HEK293 (cell line): ENCODE results near the gene ERP44.

Experiments used
- CTCF ChIA-PET: fragments of 350-600 bp; formaldehyde crosslinking; extraction: SDS; loops from one replicate; lab custom pipeline; 2021; ENCODE audit warnings: antibody characterized with exemption; lab: Yijun Ruan, JAX
- POLR2A ChIA-PET: fragments of 300-600 bp; formaldehyde crosslinking; extraction: SDS; loops from one replicate; lab custom pipeline; 2020; ENCODE audit warnings: antibody characterized with exemption, inconsistent platforms; lab: Yijun Ruan, JAX
- H3K27ac ChIP-seq: fragments of 200-500 bp; sonication (Bioruptor generic); 2 replicates; pipeline ENCODE4 v1.5.1; 2014; ENCODE audit warnings: low read depth, low read length, control low read depth, inconsistent platforms; ENCODE audit errors: extremely low read depth
- H3K36me3 ChIP-seq, 2 experiments: fragments of 200-500 bp in 1 of 2; sonication (Bioruptor generic) in 1 of 2; 1 replicate in 1 of 2; 2 replicates in 1 of 2; pipeline ENCODE4 v1.5.1; 2014 to 2017; ENCODE audit warnings: inconsistent platforms in 2 of 2, low read length in 2 of 2; ENCODE audit not compliant: control insufficient read depth in 2 of 2, insufficient read depth in 1 of 2
- H3K4me1 ChIP-seq: fragments of 200-500 bp; sonication (Bioruptor generic); 2 replicates; pipeline ENCODE4 v1.5.1; 2014; ENCODE audit warnings: mild to moderate bottlenecking, low read length, inconsistent platforms; ENCODE audit not compliant: control insufficient read depth, insufficient read depth
- H3K4me3 ChIP-seq: 2 replicates; pipeline ENCODE4 v1.5.1; 2011; ENCODE audit warnings: low read depth, mild to moderate bottlenecking, control low read depth, low read length, moderate library complexity
- H3K9me3 ChIP-seq: fragments of 200-500 bp; sonication (Bioruptor generic); 2 replicates; pipeline ENCODE4 v1.5.1; 2014; ENCODE audit warnings: low read depth, low read length, inconsistent platforms; ENCODE audit not compliant: control insufficient read depth, insufficient read depth
- GFI1B ChIP-seq: fragments of 450-650 bp; formaldehyde crosslinking; IDR thresholded peaks from 2 replicates; pipeline ENCODE4 v1.5.1; 2016; ENCODE audit warnings: missing biosample characterization, missing genetic modification characterization
- IKZF3 ChIP-seq: fragments of 450-650 bp; IDR thresholded peaks from 2 replicates; pipeline ENCODE4 v1.5.0; 2018; ENCODE audit warnings: missing biosample characterization, mild to moderate bottlenecking, missing genetic modification characterization, moderate library complexity
- ZBTB1 ChIP-seq: fragments of 450-650 bp; formaldehyde crosslinking; IDR thresholded peaks from 2 replicates; pipeline ENCODE4 v1.5.1; 2016; ENCODE audit warnings: missing biosample characterization, missing genetic modification characterization
- ZBTB48 ChIP-seq: fragments of 450-650 bp; formaldehyde crosslinking; IDR thresholded peaks from 2 replicates; pipeline ENCODE4 v1.5.1; 2016; ENCODE audit warnings: missing biosample characterization, missing genetic modification characterization
- ZFHX2 ChIP-seq: fragments of 450-650 bp; formaldehyde crosslinking; conservative IDR thresholded peaks from 2 replicates; pipeline ENCODE4 v1.5.1; 2016; ENCODE audit warnings: missing biosample characterization, missing genetic modification characterization
- ZFP3 ChIP-seq: fragments of 450-650 bp; formaldehyde crosslinking; IDR thresholded peaks from 2 replicates; pipeline ENCODE4 v1.5.1; 2016; ENCODE audit warnings: low read depth, missing biosample characterization, missing genetic modification characterization
- ZFP69B ChIP-seq: fragments of 450-650 bp; formaldehyde crosslinking; IDR thresholded peaks from 2 replicates; pipeline ENCODE4 v1.5.1; 2016; ENCODE audit warnings: missing biosample characterization, missing genetic modification characterization
- ZNF10 ChIP-seq: fragments of 450-650 bp; formaldehyde crosslinking; IDR thresholded peaks from 2 replicates; pipeline ENCODE4 v1.5.1; 2017; ENCODE audit warnings: missing biosample characterization, missing genetic modification characterization
- ZNF132 ChIP-seq: fragments of 450-650 bp; formaldehyde crosslinking; IDR thresholded peaks from 2 replicates; pipeline ENCODE4 v1.5.1; 2017; ENCODE audit warnings: missing biosample characterization, missing genetic modification characterization, borderline replicate concordance
- ZNF146 ChIP-seq: fragments of 450-650 bp; formaldehyde crosslinking; IDR thresholded peaks from 2 replicates; pipeline ENCODE4 v1.5.1; 2016; ENCODE audit warnings: missing biosample characterization, missing genetic modification characterization
- ZNF280C ChIP-seq: fragments of 450-650 bp; formaldehyde crosslinking; IDR thresholded peaks from 2 replicates; pipeline ENCODE4 v1.5.1; 2016; ENCODE audit warnings: missing biosample characterization, missing genetic modification characterization
- ZNF335 ChIP-seq: fragments of 450-650 bp; formaldehyde crosslinking; conservative IDR thresholded peaks from 2 replicates; pipeline ENCODE4 v1.5.1; 2016; ENCODE audit warnings: missing biosample characterization, missing genetic modification characterization
- ZNF362 ChIP-seq: fragments of 450-650 bp; formaldehyde crosslinking; IDR thresholded peaks from 2 replicates; pipeline ENCODE4 v1.5.1; 2016; ENCODE audit warnings: missing biosample characterization, missing genetic modification characterization
- ZNF529 ChIP-seq: fragments of 450-650 bp; formaldehyde crosslinking; IDR thresholded peaks from 2 replicates; pipeline ENCODE4 v1.5.1; 2017; ENCODE audit warnings: missing genetic modification characterization, missing biosample characterization; ENCODE audit not compliant: insufficient replicate concordance
- ZNF548 ChIP-seq: fragments of 450-650 bp; formaldehyde crosslinking; IDR thresholded peaks from 2 replicates; pipeline ENCODE4 v1.5.1; 2016; ENCODE audit warnings: missing biosample characterization, missing genetic modification characterization
- ZNF555 ChIP-seq: fragments of 450-650 bp; formaldehyde crosslinking; conservative IDR thresholded peaks from 2 replicates; pipeline ENCODE4 v1.5.1; 2017; ENCODE audit warnings: missing biosample characterization, mild to moderate bottlenecking, missing genetic modification characterization, inconsistent platforms
- ZNF558 ChIP-seq: fragments of 450-650 bp; formaldehyde crosslinking; IDR thresholded peaks from 2 replicates; pipeline ENCODE4 v1.5.1; 2016; ENCODE audit warnings: missing biosample characterization, missing genetic modification characterization
- ZNF624 ChIP-seq: fragments of 450-650 bp; formaldehyde crosslinking; IDR thresholded peaks from 2 replicates; pipeline ENCODE4 v1.5.1; 2017; ENCODE audit warnings: missing biosample characterization, missing genetic modification characterization
- ZNF629 ChIP-seq: fragments of 450-650 bp; formaldehyde crosslinking; IDR thresholded peaks from 2 replicates; pipeline ENCODE4 v1.5.1; 2017; ENCODE audit warnings: missing biosample characterization, missing genetic modification characterization
- ZNF645 ChIP-seq: fragments of 450-650 bp; formaldehyde crosslinking; IDR thresholded peaks from 2 replicates; pipeline ENCODE4; 2016; ENCODE audit warnings: missing biosample characterization, missing genetic modification characterization
- ZNF76 ChIP-seq: fragments of 450-650 bp; formaldehyde crosslinking; IDR thresholded peaks from 2 replicates; pipeline ENCODE4; 2016; ENCODE audit warnings: low read depth, missing biosample characterization, missing genetic modification characterization, borderline replicate concordance
- ZNF830 ChIP-seq: fragments of 450-650 bp; IDR thresholded peaks from 2 replicates; pipeline ENCODE4 v1.5.0; 2018; ENCODE audit warnings: missing biosample characterization, missing genetic modification characterization, low read depth, mild to moderate bottlenecking, moderate library complexity
- ZSCAN16 ChIP-seq: fragments of 450-650 bp; formaldehyde crosslinking; IDR thresholded peaks from 2 replicates; pipeline ENCODE4 v1.5.1; 2016; ENCODE audit warnings: missing biosample characterization, missing genetic modification characterization
- TF ChIP-seq, protein P1 (sequence below): fragments of 450-650 bp; formaldehyde crosslinking; IDR thresholded peaks from 2 replicates; pipeline ENCODE4 v1.5.1; 2016; ENCODE audit warnings: missing biosample characterization, missing genetic modification characterization

ERP44 gene

GRCh38 chr9:100104314-100104713 lies 5.5 kb upstream of the ERP44 start:
- Histone ChIP-seq H3K36me3 (peaks cover 27 to 64% of the 10 kb centered on the region in 2 experiments), H3K4me3 (no peak overlapping the region), H3K27ac (no peak overlapping the region), H3K9me3 (no peaks in the 10 kb centered on the region), H3K4me1 (no peaks in the 10 kb centered on the region)
- POLR2A ChIA-PET: no interaction called here
- CTCF ChIA-PET: no interaction called here
- no peak for TF ChIP-seq GFI1B (tag by site-specific recombination)
- no peak for TF ChIP-seq ZNF555 (tag by site-specific recombination)
- TF ChIP-seq ZBTB1 (tag by site-specific recombination): no peak
- TF ChIP-seq ZNF629 (tag by site-specific recombination): no peak
- TF ChIP-seq ZNF280C (tag by site-specific recombination): no peak
- TF ChIP-seq ZBTB48 (tag by site-specific recombination): no peak

- POLR2A ChIA-PET: no interaction called here
- Histone ChIP-seq H3K36me3 (peaks cover 15 to 44% of the 10 kb centered on the region in 2 experiments), H3K27ac (no peak overlapping the region), H3K4me1 (no peaks in the 10 kb centered on the region), H3K9me3 (no peaks in the 10 kb centered on the region), H3K4me3 (no peak overlapping the region)
- no peak for TF ChIP-seq ZNF146 (tag by site-specific recombination)
- no peak for TF ChIP-seq ZNF558 (tag by site-specific recombination)
- TF ChIP-seq ZNF624 (tag by site-specific recombination): no peak
- TF ChIP-seq ZNF132: no peak
- no peak for TF ChIP-seq ZNF529
- CTCF ChIA-PET: interaction anchor here (0.6 to 1.3 kb wide), 3 partner anchors 8 to 79 kb away, joined by 3 to 5 read pairs (median 3); no protein-coding TSS in a partner anchor
Measured at GRCh38 chr9:100101608-100102007, 2.8 kb upstream of the ERP44 start.

- H3K4me3 ChIP-seq: peak overlapping the region; percentile 77; the same call in 1 of the 2 replicates
- POLR2A ChIA-PET: no interaction called here
- peaks cover 4 to 30% of the 10 kb centered on the region in 2 experiments for H3K36me3 ChIP-seq
- CTCF ChIA-PET: no interaction called here
- H3K9me3 ChIP-seq: no peaks in the 10 kb centered on the region
- H3K4me1 ChIP-seq: peaks cover 4% of the 10 kb centered on the region; the same call in 1 of the 2 replicates
- peak overlapping the region; percentile 75; the same call in 1 of the 2 replicates for H3K27ac ChIP-seq
- TF ChIP-seq ZNF362 (0 out of 2 replicates have a peak, but pooled peaks have one; percentile 25), ZNF146 (tag by site-specific recombination) (no peak)
Measured at GRCh38 chr9:100100146-100100667, 1.4 kb upstream of the ERP44 start.

- Histone ChIP-seq H3K4me3 (peak overlapping the region; percentile 77), H3K9me3 (no peaks in the 10 kb centered on the region), H3K36me3 (peaks cover under 1 to 26% of the 10 kb centered on the region in 2 experiments), H3K27ac (peak overlapping the region; percentile 75), H3K4me1 (peaks cover 4% of the 10 kb centered on the region; the same call in 1 of the 2 replicates)
- CTCF ChIA-PET: no interaction called here
- POLR2A ChIA-PET: interaction anchor here (2.1 kb wide), 1 partner anchor 13 kb away, joined by 6 read pairs; no protein-coding TSS in a partner anchor
- TF ChIP-seq, protein P1, sequence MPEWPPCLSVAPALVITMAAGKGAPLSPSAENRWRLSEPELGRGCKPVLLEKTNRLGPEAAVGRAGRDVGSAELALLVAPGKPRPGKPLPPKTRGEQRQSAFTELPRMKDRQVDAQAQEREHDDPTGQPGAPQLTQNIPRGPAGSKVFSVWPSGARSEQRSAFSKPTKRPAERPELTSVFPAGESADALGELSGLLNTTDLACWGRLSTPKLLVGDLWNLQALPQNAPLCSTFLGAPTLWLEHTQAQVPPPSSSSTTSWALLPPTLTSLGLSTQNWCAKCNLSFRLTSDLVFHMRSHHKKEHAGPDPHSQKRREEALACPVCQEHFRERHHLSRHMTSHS (tag by site-specific recombination): no peak
- TF ChIP-seq ZFHX2 (tag by site-specific recombination) (no peak), ZNF645 (no peak), ZNF10 (tag by site-specific recombination) (no peak), ZBTB48 (tag by site-specific recombination) (no peak), ZNF830 (tag by site-specific recombination) (no peak), IKZF3 (tag by site-specific recombination) (peak; percentile 45), ZFP3 (no peak), ZNF335 (tag by site-specific recombination) (peak; percentile 83), ZFP69B (no peak), ZNF548 (tag by site-specific recombination) (no peak), ZSCAN16 (tag by site-specific recombination) (no peak), ZNF76 (tag by site-specific recombination) (peak; percentile 65; the same call in 1 of the 2 replicates)
Measured at GRCh38 chr9:100099722-100100042, 882 bp upstream of the ERP44 start.
